Skeletal muscle cell (primary cell): Measurements from ENCODE around the gene TXNDC11.
"Not testable (repeated sequence)": the region's sequence is repeated elsewhere in the genome, so short reads cannot be mapped to it uniquely, and the experiment has no call there.

Source experiments
- DNase-seq: peaks from one replicate; pipeline ENCODE4 v3.0.0-alpha.2; 2010; ENCODE audit warnings: low read depth
- H3K4me3 ChIP-seq: 2 replicates; pipeline ENCODE4 v1.5.1; 2011; ENCODE audit warnings: low read depth, mild to moderate bottlenecking, control low read depth, low read length, moderate library complexity

TXNDC11 gene

GRCh38 chr16:11742536-11743307, at the start of gene TXNDC11:
Gene TXNDC11 (minus strand): TSS chr16:11742857. CDS start chr16:11742730, 127 bp downstream.
- peak within 1 kb of the TSS; percentile 95 for H3K4me3 ChIP-seq
- peak; percentile 95 for DNase-seq

GRCh38 chr16:11791144-11791828, 48.6 kb upstream of the TXNDC11 start:
- no peak for DNase-seq
- H3K4me3 ChIP-seq = no peak overlapping the region

- no peak overlapping the region for H3K4me3 ChIP-seq
- DNase-seq = no peak
Measured at GRCh38 chr16:11788914-11789313, 46.3 kb upstream of the TXNDC11 start.

- H3K4me3 ChIP-seq, DNase-seq: not testable (repeated sequence)
Measured at GRCh38 chr16:11784980-11785599, 42.4 kb upstream of the TXNDC11 start.

- DNase-seq, H3K4me3 ChIP-seq: not testable (repeated sequence)
Measured at GRCh38 chr16:11784381-11784780, 41.7 kb upstream of the TXNDC11 start.

- H3K4me3 ChIP-seq = no peak overlapping the region
- no peak for DNase-seq
Measured at GRCh38 chr16:11784038-11784369, 41.3 kb upstream of the TXNDC11 start.

GRCh38 chr16:11783319-11784037, 40.8 kb upstream of the TXNDC11 start:
- no peak for DNase-seq
- peak overlapping the region; percentile 22 for H3K4me3 ChIP-seq

GRCh38 chr16:11781773-11782172, 39.1 kb upstream of the TXNDC11 start:
- no peak overlapping the region for H3K4me3 ChIP-seq
- DNase-seq = no peak

GRCh38 chr16:11780991-11781680, 38.5 kb upstream of the TXNDC11 start:
- DNase-seq = no peak
- no peak overlapping the region for H3K4me3 ChIP-seq

GRCh38 chr16:11779074-11779473, 36.4 kb upstream of the TXNDC11 start:
- DNase-seq = no peak
- no peak overlapping the region for H3K4me3 ChIP-seq

- DNase-seq = no peak
- no peak overlapping the region for H3K4me3 ChIP-seq
Measured at GRCh38 chr16:11774065-11774626, 31.5 kb upstream of the TXNDC11 start.

GRCh38 chr16:11768849-11769248, 26.2 kb upstream of the TXNDC11 start:
- no peak overlapping the region for H3K4me3 ChIP-seq
- no peak for DNase-seq

- H3K4me3 ChIP-seq = no peak overlapping the region
- DNase-seq = no peak
Measured at GRCh38 chr16:11762431-11762830, 19.8 kb upstream of the TXNDC11 start.

- no peak for DNase-seq
- H3K4me3 ChIP-seq = no peak overlapping the region
Measured at GRCh38 chr16:11759997-11760396, 17.3 kb upstream of the TXNDC11 start.

- no peak overlapping the region for H3K4me3 ChIP-seq
- no peak for DNase-seq
Measured at GRCh38 chr16:11759163-11759834, 16.6 kb upstream of the TXNDC11 start.

- H3K4me3 ChIP-seq = no peak overlapping the region
- peak; percentile 10 for DNase-seq
Measured at GRCh38 chr16:11757671-11758545, 15.3 kb upstream of the TXNDC11 start.

GRCh38 chr16:11756248-11756647, 13.6 kb upstream of the TXNDC11 start:
- no peak overlapping the region for H3K4me3 ChIP-seq
- DNase-seq = no peak
